HepG2 (cell line): ENCODE results near the gene KRT84. TPM values are rescaled to one million over a fixed set of nuclear protein-coding genes. Genes with fewer than 3 reads are reported as not detected.

Source experiments
- ATAC-seq: fragments of 200-7000 bp; cut with Tn5 transposase; 3 replicates; pipeline ENCODE4 v1.9.1; 2020; ENCODE audit warnings: mild to moderate bottlenecking, moderate library complexity
- BruUV-seq: library from RNA; stranded (reverse); fragments of 400-500 nt; replicated peaks from 2 replicates; lab custom pipeline; 2021; lab: Mats Ljungman, UMichigan
- CTCF ChIA-PET: fragments of 300-600 bp; formaldehyde crosslinking; extraction: SDS; loops from one replicate; lab custom pipeline; 2021; ENCODE audit warnings: low total read pairs, inconsistent platforms, low intra/inter-chr PET ratio; lab: Yijun Ruan, JAX
- POLR2A ChIA-PET: fragments of 350-600 bp; sonication (Branson Sonifier 250); formaldehyde crosslinking; loops from one replicate; lab custom pipeline; 2020; ENCODE audit warnings: antibody characterized with exemption, inconsistent platforms; lab: Yijun Ruan, JAX
- DNase-seq: peaks from one replicate; pipeline ENCODE4 v3.0.0-alpha.2; 2015; ENCODE audit warnings: low spot score
- FAIRE-seq: peaks from 3 replicates; lab custom pipeline; 2011; peaks lifted over from hg19 to GRCh38; lab: Jason Lieb, UNC
- H2AFZ ChIP-seq: one replicate; pipeline ENCODE4 v1.6.1; 2011; ENCODE audit warnings: low read length, inconsistent platforms
- H3K27ac ChIP-seq: fragments of 300-600 bp; 3 replicates; pipeline ENCODE4 v1.8.0; 2011; ENCODE audit warnings: mixed run types, mild to moderate bottlenecking, mixed read lengths, low read length, inconsistent platforms; ENCODE audit not compliant: insufficient read depth; ENCODE audit errors: extremely low read length
- H3K27me3 ChIP-seq, 2 experiments: fragments of 200-600 bp in 1 of 2; 2 replicates in 1 of 2; 3 replicates in 1 of 2; pipeline versions ENCODE4 v1.6.0 to v1.8.0; 2011; ENCODE audit warnings: low read length in 2 of 2, mild to moderate bottlenecking in 2 of 2, moderate library complexity in 2 of 2, inconsistent platforms in 1 of 2; ENCODE audit not compliant: insufficient read depth in 2 of 2, control insufficient read depth in 1 of 2
- H3K36me3 ChIP-seq, 2 experiments: fragments of 200-600 bp in 1 of 2; replicated peaks in 1 of 2; 2 replicates in 1 of 2; 3 replicates in 1 of 2; pipeline versions ENCODE4 v1.5.1 to v1.8.0; 2011; ENCODE audit warnings: low read length in 2 of 2, inconsistent platforms in 1 of 2; ENCODE audit not compliant: insufficient read depth in 2 of 2, control insufficient read depth in 1 of 2
- H3K4me1 ChIP-seq: 2 replicates; pipeline ENCODE4 v1.5.1; 2012; ENCODE audit warnings: low read length, inconsistent platforms; ENCODE audit not compliant: insufficient read depth
- H3K4me2 ChIP-seq: 2 replicates; pipeline ENCODE4 v1.6.0; 2011; ENCODE audit warnings: low read depth, low read length, inconsistent platforms
- H3K4me3 ChIP-seq, 3 experiments: fragments of 200-600 bp in 1 of 3; sonication (generic), shearing (Covaris generic) in 1 of 3; replicated peaks in 1 of 3; 2 replicates each; pipeline ENCODE4 v1.5.1; 2011 to 2016; ENCODE audit warnings: low read length in 3 of 3, inconsistent platforms in 2 of 3, low read depth in 2 of 3, mild to moderate bottlenecking in 2 of 3, control low read depth in 1 of 3, mixed read lengths in 1 of 3; ENCODE audit not compliant: insufficient read depth in 1 of 3
- H3K79me2 ChIP-seq: one replicate; pipeline ENCODE4 v1.6.1; 2011; ENCODE audit warnings: low read length, inconsistent platforms; ENCODE audit not compliant: insufficient read depth
- H3K9ac ChIP-seq: 2 replicates; pipeline ENCODE4 v1.6.0; 2011; ENCODE audit warnings: mild to moderate bottlenecking, low read depth, low read length, inconsistent platforms; ENCODE audit not compliant: insufficient read depth
- H3K9me3 ChIP-seq: 2 replicates; pipeline ENCODE4 v1.5.1; 2012; ENCODE audit warnings: mild to moderate bottlenecking, low read length
- H4K20me1 ChIP-seq: 2 replicates; pipeline ENCODE4 v1.6.0; 2011; ENCODE audit warnings: inconsistent platforms, mild to moderate bottlenecking, low read length, moderate library complexity; ENCODE audit not compliant: insufficient read depth
- ARID5B ChIP-seq: IDR thresholded peaks from 2 replicates; pipeline ENCODE4 v1.4.0; 2020; ENCODE audit warnings: mild to moderate bottlenecking, missing genetic modification reagents
- GATAD1 ChIP-seq: IDR thresholded peaks from 2 replicates; pipeline ENCODE4 v1.6.1; 2016; ENCODE audit warnings: missing genetic modification reagents, missing compliant biosample characterization
- PCBP2 ChIP-seq: fragments of 200-400 bp; formaldehyde crosslinking; optimal IDR thresholded peaks from 2 replicates; pipeline ENCODE3; 2018; ENCODE audit warnings: low read length, low read depth; ENCODE audit not compliant: poor library complexity, severe bottlenecking
- SOX6 ChIP-seq, 2 experiments: fragments of 450-650 bp in 1 of 2; sonication (generic) in 1 of 2; formaldehyde crosslinking in 1 of 2; IDR thresholded peaks; 2 replicates each; pipeline versions ENCODE4 v1.4.0 to v1.6.1; 2017 to 2020; ENCODE audit warnings: antibody characterized with exemption in 1 of 2, mild to moderate bottlenecking in 1 of 2, missing genetic modification reagents in 1 of 2
- WGBS: methylation state at CpG from one replicate; pipeline ENCODE4 v1.1.6; 2017; ENCODE audit warnings: low lambda C conversion rate; 5-methylcytosine and 5-hydroxymethylcytosine counted together
- in situ Hi-C: cut with HindIII; loops from 2 replicates; pipeline ENCODE4 v1.10.0; 2017; ENCODE audit warnings: low pct_unique_long_range_greater_than_20kb; ENCODE audit not compliant: extremely low pct_ligation_motif_present
- intact Hi-C: fragments of 100-400 bp; cut with micrococcal nuclease; formaldehyde crosslinking; loops from one replicate; pipeline ENCODE4 v1.10.0; 2022; ENCODE audit not compliant: unreplicated experiment
- polyA plus RNA-seq, 8 experiments: library from polyadenylated mRNA; depleted of rRNA in 3 of 8; stranded (reverse) in 7 of 8; unstranded in 1 of 8; fragments of >200 nt; fragmentation: Illumina TruSeq in 4 of 8; extraction: Trizol in 4 of 8; gene quantifications; 2 replicates each; pipeline versions ENCODE4 v1.2.1 to v1.2.3, GENCODE V29; 2011 to 2016; ENCODE audit warnings: low read depth in 4 of 8, missing spikeins in 1 of 8, mixed read lengths in 1 of 8; ENCODE audit not compliant: insufficient read depth in 1 of 8
- total RNA-seq, 5 experiments: library from RNA; depleted of rRNA; stranded (reverse); fragments of >200 nt; fragmentation: Illumina TruSeq; extraction: Trizol; gene quantifications; 2 replicates each; pipeline ENCODE4 v1.2.3, GENCODE V29; 2016; ENCODE audit warnings: low read depth in 1 of 5

KRT84 gene
- total and polyA plus RNA-seq, 2 of the 13 experiments (the other 11 are each of a cell fraction or from before 2014, with no cell fraction given), result not detected

GRCh38 chr12:52352951-52353350 is 32.5 kb downstream of the KRT84 start:
- intact Hi-C loops, result loop anchor here (5.0 kb wide), 1 partner anchor 411 kb away; no protein-coding TSS in a partner anchor
- no peaks in the 10 kb centered on the region for H4K20me1 ChIP-seq
- no peak overlapping the region for H3K4me2 ChIP-seq
- peaks cover 0 to 20% of the 10 kb centered on the region in 2 experiments; a peak in 4 of 5 replicates for H3K27me3 ChIP-seq
- 0% methylated on average over 1 of the region's 2 CpGs for WGBS
- H3K4me1 ChIP-seq, result no peaks in the 10 kb centered on the region
- no peak overlapping the region for H3K4me3 ChIP-seq
- POLR2A ChIA-PET, result no interaction called here
- TF ChIP-seq ARID5B (CRISPR knock-in tag) (no peak), GATAD1 (CRISPR knock-in tag) (no peak), SOX6 (IDR thresholded peaks at IDR 0.05) (no peak), SOX6 (CRISPR knock-in tag; IDR thresholded peaks at IDR 0.05) (no peak), PCBP2 (no peak)
- TF ChIP-seq, all 625 proteins: peak for 0
- FAIRE-seq (no peak), DNase-seq (no peak), ATAC-seq (no peak)
- H3K79me2 ChIP-seq, result no peaks in the 10 kb centered on the region
- H3K9me3 ChIP-seq, result no peaks in the 10 kb centered on the region
- H3K36me3 ChIP-seq, result no peaks in the 10 kb centered on the region
- no peak overlapping the region for H3K27ac ChIP-seq
- CTCF ChIA-PET, result no interaction called here
- H3K9ac ChIP-seq, result no peak overlapping the region
- BruUV-seq, result no TSS peak
- H2AFZ ChIP-seq, result no peak overlapping the region
- in situ Hi-C loops, result no loop called here
